Measurements from ENCODE around the gene SLC27A5. TPM values are rescaled to one million over a fixed set of nuclear protein-coding genes. Genes with fewer than 3 reads are reported as not detected.
A peak's percentile ranks its signal among the peaks of the same experiment; 100 is the strongest.

The SLC27A5 gene
- total and polyA plus RNA-seq, 2 of the 13 experiments (the other 11 are each of a cell fraction or from before 2014, with no cell fraction given): 30.3 to 40.2 TPM

DNA sequence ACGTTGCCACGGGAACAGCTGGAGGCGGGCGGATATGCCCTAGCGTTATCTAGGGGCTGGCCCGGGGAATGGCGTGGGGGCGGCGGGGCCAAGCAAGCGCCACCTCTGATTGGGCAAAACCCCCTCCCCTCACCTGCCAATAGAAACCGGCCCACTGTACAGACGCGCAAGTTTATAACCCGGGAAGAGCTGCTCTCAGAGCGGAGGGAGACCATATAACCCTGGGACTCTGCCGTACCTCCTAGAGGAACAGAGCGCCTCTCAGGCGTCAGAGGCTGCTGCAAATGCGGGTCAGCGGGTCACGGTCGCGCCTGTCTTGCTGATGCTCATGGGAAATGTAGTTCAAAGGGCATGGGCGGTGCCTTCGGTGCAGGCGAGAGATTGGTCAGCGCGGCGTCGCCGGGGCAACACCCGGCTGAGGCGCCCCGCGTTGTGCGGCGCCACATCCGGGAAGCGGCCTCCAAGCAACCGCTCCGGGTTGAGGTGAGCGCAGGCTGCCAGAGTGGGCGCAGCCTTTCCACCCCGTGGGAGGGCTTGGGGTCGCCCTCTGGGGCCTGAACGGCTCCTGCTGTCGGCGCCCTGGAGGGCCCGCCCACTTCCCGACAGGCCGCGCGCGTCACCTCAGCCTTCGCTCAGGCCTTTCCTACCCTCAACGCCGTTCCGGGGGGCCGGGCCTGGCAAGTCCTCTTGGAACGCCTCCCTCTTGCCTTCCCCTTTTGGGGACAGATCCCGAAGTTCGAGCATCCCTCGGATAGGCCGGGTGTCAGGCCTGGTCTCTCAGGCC, 35.9 kb downstream of the SLC27A5 start, which contains the start of gene ZNF446 (continued):
- TF ChIP-seq, protein P1, sequence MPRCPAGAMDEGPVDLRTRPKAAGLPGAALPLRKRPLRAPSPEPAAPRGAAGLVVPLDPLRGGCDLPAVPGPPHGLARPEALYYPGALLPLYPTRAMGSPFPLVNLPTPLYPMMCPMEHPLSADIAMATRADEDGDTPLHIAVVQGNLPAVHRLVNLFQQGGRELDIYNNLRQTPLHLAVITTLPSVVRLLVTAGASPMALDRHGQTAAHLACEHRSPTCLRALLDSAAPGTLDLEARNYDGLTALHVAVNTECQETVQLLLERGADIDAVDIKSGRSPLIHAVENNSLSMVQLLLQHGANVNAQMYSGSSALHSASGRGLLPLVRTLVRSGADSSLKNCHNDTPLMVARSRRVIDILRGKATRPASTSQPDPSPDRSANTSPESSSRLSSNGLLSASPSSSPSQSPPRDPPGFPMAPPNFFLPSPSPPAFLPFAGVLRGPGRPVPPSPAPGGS (CRISPR knock-in tag; IDR thresholded peaks at IDR 0.05): peak; percentile 74; the same call in 1 of the 2 replicates
- peak; percentile 86; the same call in 1 of the 2 replicates for TF ChIP-seq ZNF136 (CRISPR knock-in tag; IDR thresholded peaks at IDR 0.05; ENCODE audit: low read depth)
- TF ChIP-seq CEBPB (IDR thresholded peaks at IDR 0.05; ENCODE audit: borderline replicate concordance, low read depth, low read length): no peak
- TF ChIP-seq MEIS2 (CRISPR knock-in tag; IDR thresholded peaks at IDR 0.05): 0 out of 2 replicates have a peak, but pooled peaks have one; percentile 29
- TF ChIP-seq, protein P2, sequence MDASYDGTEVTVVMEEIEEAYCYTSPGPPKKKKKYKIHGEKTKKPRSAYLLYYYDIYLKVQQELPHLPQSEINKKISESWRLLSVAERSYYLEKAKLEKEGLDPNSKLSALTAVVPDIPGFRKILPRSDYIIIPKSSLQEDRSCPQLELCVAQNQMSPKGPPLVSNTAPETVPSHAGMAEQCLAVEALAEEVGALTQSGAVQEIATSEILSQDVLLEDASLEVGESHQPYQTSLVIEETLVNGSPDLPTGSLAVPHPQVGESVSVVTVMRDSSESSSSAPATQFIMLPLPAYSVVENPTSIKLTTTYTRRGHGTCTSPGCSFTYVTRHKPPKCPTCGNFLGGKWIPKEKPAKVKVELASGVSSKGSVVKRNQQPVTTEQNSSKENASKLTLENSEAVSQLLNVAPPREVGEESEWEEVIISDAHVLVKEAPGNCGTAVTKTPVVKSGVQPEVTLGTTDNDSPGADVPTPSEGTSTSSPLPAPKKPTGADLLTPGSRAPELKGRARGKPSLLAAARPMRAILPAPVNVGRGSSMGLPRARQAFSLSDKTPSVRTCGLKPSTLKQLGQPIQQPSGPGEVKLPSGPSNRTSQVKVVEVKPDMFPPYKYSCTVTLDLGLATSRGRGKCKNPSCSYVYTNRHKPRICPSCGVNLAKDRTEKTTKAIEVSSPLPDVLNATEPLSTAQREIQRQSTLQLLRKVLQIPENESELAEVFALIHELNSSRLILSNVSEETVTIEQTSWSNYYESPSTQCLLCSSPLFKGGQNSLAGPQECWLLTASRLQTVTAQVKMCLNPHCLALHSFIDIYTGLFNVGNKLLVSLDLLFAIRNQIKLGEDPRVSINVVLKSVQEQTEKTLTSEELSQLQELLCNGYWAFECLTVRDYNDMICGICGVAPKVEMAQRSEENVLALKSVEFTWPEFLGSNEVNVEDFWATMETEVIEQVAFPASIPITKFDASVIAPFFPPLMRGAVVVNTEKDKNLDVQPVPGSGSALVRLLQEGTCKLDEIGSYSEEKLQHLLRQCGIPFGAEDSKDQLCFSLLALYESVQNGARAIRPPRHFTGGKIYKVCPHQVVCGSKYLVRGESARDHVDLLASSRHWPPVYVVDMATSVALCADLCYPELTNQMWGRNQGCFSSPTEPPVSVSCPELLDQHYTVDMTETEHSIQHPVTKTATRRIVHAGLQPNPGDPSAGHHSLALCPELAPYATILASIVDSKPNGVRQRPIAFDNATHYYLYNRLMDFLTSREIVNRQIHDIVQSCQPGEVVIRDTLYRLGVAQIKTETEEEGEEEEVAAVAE (CRISPR knock-in tag; IDR thresholded peaks at IDR 0.05; ENCODE audit: borderline replicate concordance): peak; percentile 81
- TF ChIP-seq NR2C2 (CRISPR knock-in tag; IDR thresholded peaks at IDR 0.05; ENCODE audit: borderline replicate concordance): peak; percentile 99
- TF ChIP-seq POLR2A (IDR thresholded peaks at IDR 0.05; ENCODE audit: insufficient read depth in 1 of 2, low read depth in 2 of 2, low read length in 2 of 2): peak; percentile 57 to 65
- 0 out of 2 replicates have a peak, but pooled peaks have one; percentile 8 for TF ChIP-seq ZNF768 (CRISPR knock-in tag; IDR thresholded peaks at IDR 0.05)
- no peak for TF ChIP-seq ZNF232 (CRISPR knock-in tag; IDR thresholded peaks at IDR 0.05; ENCODE audit: borderline replicate concordance)
- peak; percentile 43 for TF ChIP-seq ZNF205 (CRISPR knock-in tag; IDR thresholded peaks at IDR 0.05)
- peak; percentile 82; the same call in 1 of the 2 replicates for TF ChIP-seq SIN3A (IDR thresholded peaks at IDR 0.05; ENCODE audit: borderline replicate concordance, low read depth, low read length)
- no peak for TF ChIP-seq MTA3 (CRISPR knock-in tag; IDR thresholded peaks at IDR 0.05)
- TF ChIP-seq, protein P3, sequence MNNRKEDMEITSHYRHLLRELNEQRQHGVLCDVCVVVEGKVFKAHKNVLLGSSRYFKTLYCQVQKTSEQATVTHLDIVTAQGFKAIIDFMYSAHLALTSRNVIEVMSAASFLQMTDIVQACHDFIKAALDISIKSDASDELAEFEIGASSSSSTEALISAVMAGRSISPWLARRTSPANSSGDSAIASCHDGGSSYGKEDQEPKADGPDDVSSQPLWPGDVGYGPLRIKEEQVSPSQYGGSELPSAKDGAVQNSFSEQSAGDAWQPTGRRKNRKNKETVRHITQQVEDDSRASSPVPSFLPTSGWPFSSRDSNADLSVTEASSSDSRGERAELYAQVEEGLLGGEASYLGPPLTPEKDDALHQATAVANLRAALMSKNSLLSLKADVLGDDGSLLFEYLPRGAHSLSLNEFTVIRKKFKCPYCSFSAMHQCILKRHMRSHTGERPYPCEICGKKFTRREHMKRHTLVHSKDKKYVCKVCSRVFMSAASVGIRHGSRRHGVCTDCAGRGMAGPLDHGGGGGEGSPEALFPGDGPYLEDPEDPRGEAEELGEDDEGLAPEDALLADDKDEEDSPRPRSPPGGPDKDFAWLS (CRISPR knock-in tag; IDR thresholded peaks at IDR 0.05; ENCODE audit: borderline replicate concordance): no peak
- TF ChIP-seq ATRX (CRISPR knock-in tag; IDR thresholded peaks at IDR 0.05; ENCODE audit: borderline replicate concordance): no peak
- TF ChIP-seq, protein P4, sequence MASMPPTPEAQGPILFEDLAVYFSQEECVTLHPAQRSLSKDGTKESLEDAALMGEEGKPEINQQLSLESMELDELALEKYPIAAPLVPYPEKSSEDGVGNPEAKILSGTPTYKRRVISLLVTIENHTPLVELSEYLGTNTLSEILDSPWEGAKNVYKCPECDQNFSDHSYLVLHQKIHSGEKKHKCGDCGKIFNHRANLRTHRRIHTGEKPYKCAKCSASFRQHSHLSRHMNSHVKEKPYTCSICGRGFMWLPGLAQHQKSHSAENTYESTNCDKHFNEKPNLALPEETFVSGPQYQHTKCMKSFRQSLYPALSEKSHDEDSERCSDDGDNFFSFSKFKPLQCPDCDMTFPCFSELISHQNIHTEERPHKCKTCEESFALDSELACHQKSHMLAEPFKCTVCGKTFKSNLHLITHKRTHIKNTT (CRISPR knock-in tag; IDR thresholded peaks at IDR 0.05): 0 out of 2 replicates have a peak, but pooled peaks have one; percentile 49
- TF ChIP-seq ZNF605 (CRISPR knock-in tag; IDR thresholded peaks at IDR 0.05): peak; percentile 57; the same call in 1 of the 2 replicates
- TF ChIP-seq, protein P5, sequence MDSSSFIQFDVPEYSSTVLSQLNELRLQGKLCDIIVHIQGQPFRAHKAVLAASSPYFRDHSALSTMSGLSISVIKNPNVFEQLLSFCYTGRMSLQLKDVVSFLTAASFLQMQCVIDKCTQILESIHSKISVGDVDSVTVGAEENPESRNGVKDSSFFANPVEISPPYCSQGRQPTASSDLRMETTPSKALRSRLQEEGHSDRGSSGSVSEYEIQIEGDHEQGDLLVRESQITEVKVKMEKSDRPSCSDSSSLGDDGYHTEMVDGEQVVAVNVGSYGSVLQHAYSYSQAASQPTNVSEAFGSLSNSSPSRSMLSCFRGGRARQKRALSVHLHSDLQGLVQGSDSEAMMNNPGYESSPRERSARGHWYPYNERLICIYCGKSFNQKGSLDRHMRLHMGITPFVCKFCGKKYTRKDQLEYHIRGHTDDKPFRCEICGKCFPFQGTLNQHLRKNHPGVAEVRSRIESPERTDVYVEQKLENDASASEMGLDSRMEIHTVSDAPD (CRISPR knock-in tag; IDR thresholded peaks at IDR 0.05): no peak
- TF ChIP-seq RBM22 (optimal IDR thresholded peaks at IDR 0.05; ENCODE audit: low read length): peak; percentile 15
- 0 out of 2 replicates have a peak, but pooled peaks have one; percentile 63 for TF ChIP-seq BRD4 (CRISPR knock-in tag; IDR thresholded peaks at IDR 0.05)

Data from HepG2 (cell line).